ENCODE results near the gene NUP153.

The NUP153 gene

GRCh38 chr6:17656644-17657043 lies 50.1 kb downstream of the NUP153 start:
- DNase-seq: no peak

GRCh38 chr6:17656092-17656491 lies 50.6 kb downstream of the NUP153 start:
- no peak for DNase-seq

- no peak for DNase-seq
Observed at GRCh38 chr6:17653198-17653882, 53.4 kb downstream of the NUP153 start.

GRCh38 chr6:17650656-17651309 lies 55.9 kb downstream of the NUP153 start:
- no peak for DNase-seq

- no peak for DNase-seq
Observed at GRCh38 chr6:17648745-17649144, 58.0 kb downstream of the NUP153 start.

GRCh38 chr6:17640477-17640917 lies 66.2 kb downstream of the NUP153 start:
- no peak for DNase-seq

GRCh38 chr6:17638212-17638715 lies 68.5 kb downstream of the NUP153 start:
- no peak for DNase-seq

GRCh38 chr6:17635568-17635967 lies 71.2 kb downstream of the NUP153 start:
- no peak for DNase-seq

GRCh38 chr6:17633465-17634188 lies 73.1 kb downstream of the NUP153 start:
- no peak for DNase-seq

- no peak for DNase-seq
Observed at GRCh38 chr6:17632934-17633333, 73.8 kb downstream of the NUP153 start.

GRCh38 chr6:17630511-17631073 lies 76.1 kb downstream of the NUP153 start:
- no peak for DNase-seq

GRCh38 chr6:17629824-17630510 lies 76.8 kb downstream of the NUP153 start:
- no peak for DNase-seq

- no peak for DNase-seq
Observed at GRCh38 chr6:17628873-17629272, 77.9 kb downstream of the NUP153 start.

GRCh38 chr6:17624396-17624795 lies 82.3 kb downstream of the NUP153 start:
- DNase-seq: no peak

GRCh38 chr6:17622144-17622543 lies 84.6 kb downstream of the NUP153 start:
- DNase-seq: no peak

- DNase-seq: no peak
Observed at GRCh38 chr6:17621003-17621402, 85.7 kb downstream of the NUP153 start.

GRCh38 chr6:17615794-17616193 lies 90.9 kb downstream of the NUP153 start:
- DNase-seq: no peak

GRCh38 chr6:17612048-17612447 lies 94.7 kb downstream of the NUP153 start:
- DNase-seq: no peak

GRCh38 chr6:17610835-17611234 lies 95.9 kb downstream of the NUP153 start:
- no peak for DNase-seq

- no peak for DNase-seq
Observed at GRCh38 chr6:17606606-17607005, 100.1 kb downstream of the NUP153 start.

GRCh38 chr6:17602888-17603287 lies 103.8 kb downstream of the NUP153 start:
- DNase-seq: no peak

- no peak for DNase-seq
Observed at GRCh38 chr6:17601386-17601703, 105.4 kb downstream of the NUP153 start.
